ENCODE data around the gene ADAMTS18. TPM values are rescaled to one million over a fixed set of nuclear protein-coding genes. Genes with fewer than 3 reads are reported as not detected.

The ADAMTS18 gene
- total and polyA plus RNA-seq, 2 of the 8 experiments (the other 6 are each of a cell fraction or from before 2014, with no cell fraction given) = 0.05 to 0.19 TPM

GRCh38 chr16:77277141-77277540, 157.7 kb downstream of the ADAMTS18 start:
- WGBS, 2 experiments (ENCODE audit: extremely low coverage in 1 of 2, insufficient coverage in 1 of 2, insufficient read length in 1 of 2, insufficient replicate concordance in 2 of 2, low coverage in 1 of 2, low lambda C conversion rate in 2 of 2, missing lambda C conversion rate in 1 of 2) = 81% methylated on average over 2 of the region's 2 CpGs; no CpG with 5 or more reads in 1 of the 2 experiments
- H4K5ac ChIP-seq (ENCODE audit: insufficient read length, low read depth, low read length) = no peak overlapping the region
- no peak overlapping the region for H3K14ac ChIP-seq (ENCODE audit: insufficient read length)
- no peak overlapping the region for H3K9ac ChIP-seq (replicated peaks in 1 of 4; ENCODE audit: extremely low read depth in 1 of 4, low read depth in 3 of 4, low read length in 3 of 4)
- DNase-seq (ENCODE audit: low read depth in 1 of 2, low spot score in 2 of 2) (no peak), FAIRE-seq (no peak)
- peaks cover 0 to 3% (median 0%) of the 10 kb centered on the region in 4 experiments; a peak in 1 of 7 replicates for H3K4me1 ChIP-seq (replicated peaks in 1 of 4; ENCODE audit: control insufficient read depth in 3 of 4, insufficient read depth in 4 of 4, low read length in 3 of 4)
- H4K20me1 ChIP-seq (replicated peaks in 1 of 2; ENCODE audit: control insufficient read depth in 1 of 2, insufficient read depth in 2 of 2, low read length in 2 of 2) = no peaks in the 10 kb centered on the region
- H3K27ac ChIP-seq (ENCODE audit: low read depth, low read length) = no peak overlapping the region
- H3K79me2 ChIP-seq (ENCODE audit: control insufficient read depth in 1 of 2, insufficient read depth in 2 of 2, low read length in 2 of 2) = no peaks in the 10 kb centered on the region
- no peaks in the 10 kb centered on the region for H3K36me3 ChIP-seq (ENCODE audit: control insufficient read depth in 2 of 4, insufficient read depth in 4 of 4, low read length in 3 of 4)
- no peaks in the 10 kb centered on the region for H3K23me2 ChIP-seq (ENCODE audit: low read depth, low read length)
- H4K91ac ChIP-seq (replicated peaks; ENCODE audit: insufficient read length, low read length) = no peak overlapping the region
- H3K23ac ChIP-seq (ENCODE audit: insufficient read length) = no peak overlapping the region
- H3K4ac ChIP-seq (replicated peaks; ENCODE audit: insufficient read length, low read depth, low read length) = no peak overlapping the region
- POLR2A ChIA-PET (ENCODE audit: partially characterized antibody) = no interaction called here
- CTCF ChIA-PET (ENCODE audit: partially characterized antibody) = interaction anchor here (2.5 kb wide), 1 partner anchor 13 kb away, joined by 8 read pairs; no protein-coding TSS in a partner anchor
- H2AK5ac ChIP-seq (ENCODE audit: low read depth, low read length) = no peak overlapping the region
- no peaks in the 10 kb centered on the region for H3K27me3 ChIP-seq (replicated peaks in 1 of 4; ENCODE audit: control insufficient read depth in 3 of 4, extremely low read depth in 1 of 4, insufficient read depth in 3 of 4, low read length in 3 of 4)
- no peaks in the 10 kb centered on the region for H3K9me3 ChIP-seq (ENCODE audit: insufficient read depth in 2 of 2, low read depth in 1 of 2, low read length in 1 of 2)
- H3K4me3 ChIP-seq (ENCODE audit: extremely low read depth in 1 of 4, insufficient read depth in 2 of 4, low read depth in 3 of 4, low read length in 4 of 4) = no peak overlapping the region
- no peak overlapping the region for H3K56ac ChIP-seq (replicated peaks; ENCODE audit: insufficient read length, low read depth, low read length)
- no peaks in the 10 kb centered on the region for H3K79me1 ChIP-seq (ENCODE audit: low read depth, low read length)
- TF ChIP-seq SAP30 (IDR thresholded peaks at IDR 0.05; ENCODE audit: insufficient read depth, insufficient replicate concordance, low read length) = no peak
- no peak for TF ChIP-seq EZH2 (IDR thresholded peaks at IDR 0.05; ENCODE audit: low read depth, low read length, severe bottlenecking)
- no peak for TF ChIP-seq USF2 (IDR thresholded peaks at IDR 0.05; ENCODE audit: low read length)
- no peak for TF ChIP-seq BCL11A (IDR thresholded peaks at IDR 0.05; ENCODE audit: low read depth in 2 of 2, low read length in 2 of 2)
- TF ChIP-seq CBX5 (IDR thresholded peaks at IDR 0.05; ENCODE audit: low read depth, low read length) = no peak
- no peak for TF ChIP-seq HDAC6 (IDR thresholded peaks at IDR 0.05; ENCODE audit: low read depth, low read length)
- TF ChIP-seq KDM5A (IDR thresholded peaks at IDR 0.05; ENCODE audit: low read length) = no peak
- TF ChIP-seq RFX5 (IDR thresholded peaks at IDR 0.05; ENCODE audit: borderline replicate concordance, low read depth, low read length) = no peak
- TF ChIP-seq JUND (IDR thresholded peaks at IDR 0.05; ENCODE audit: low read length) = no peak
- no peak overlapping the region for H3K4me2 ChIP-seq (ENCODE audit: insufficient read depth in 1 of 2, low read depth in 2 of 2, low read length in 2 of 2)
- H4K8ac ChIP-seq (ENCODE audit: extremely low read depth, insufficient read depth, low read length) = no peak overlapping the region
- H2BK20ac ChIP-seq (ENCODE audit: low read length) = no peak overlapping the region
- H2BK15ac ChIP-seq (ENCODE audit: low read length) = no peak overlapping the region
- H3K18ac ChIP-seq (ENCODE audit: extremely low read depth, low read length) = no peak overlapping the region
- H2AFZ ChIP-seq (ENCODE audit: low read length) = no peak overlapping the region
- H2BK5ac ChIP-seq (ENCODE audit: low read depth, low read length) = no peak overlapping the region
- no peak overlapping the region for H2BK12ac ChIP-seq (ENCODE audit: low read depth, low read length)
- H2BK120ac ChIP-seq (replicated peaks; ENCODE audit: low read depth, low read length) = no peak overlapping the region

Measured in H1 (cell line).